ENCODE data around the gene IL22RA2.

IL22RA2 gene

GRCh38 chr6:137193256-137194070, 20.0 kb upstream of the IL22RA2 start:
- DNase-seq = no peak

DNA sequence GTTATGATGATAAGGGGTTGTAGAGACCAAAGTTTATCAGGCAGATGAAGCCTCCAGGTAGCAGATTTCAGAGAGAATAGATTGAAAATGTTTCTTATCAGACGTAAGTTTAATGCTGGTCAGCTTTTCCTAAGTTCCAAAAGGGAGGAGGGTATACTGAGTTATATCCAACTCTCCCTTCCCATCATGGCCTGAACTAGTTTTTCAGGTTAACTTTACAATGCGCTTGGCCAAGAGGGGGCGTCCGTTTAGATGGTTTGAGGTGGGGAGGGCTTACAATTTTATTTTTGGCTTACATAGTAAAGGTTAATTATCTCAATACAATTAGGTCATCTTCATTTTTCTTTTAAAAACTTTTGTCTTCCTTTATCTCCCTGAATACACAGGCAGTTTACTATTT, 19.4 kb upstream of the IL22RA2 start:
- no peak for DNase-seq

DNA sequence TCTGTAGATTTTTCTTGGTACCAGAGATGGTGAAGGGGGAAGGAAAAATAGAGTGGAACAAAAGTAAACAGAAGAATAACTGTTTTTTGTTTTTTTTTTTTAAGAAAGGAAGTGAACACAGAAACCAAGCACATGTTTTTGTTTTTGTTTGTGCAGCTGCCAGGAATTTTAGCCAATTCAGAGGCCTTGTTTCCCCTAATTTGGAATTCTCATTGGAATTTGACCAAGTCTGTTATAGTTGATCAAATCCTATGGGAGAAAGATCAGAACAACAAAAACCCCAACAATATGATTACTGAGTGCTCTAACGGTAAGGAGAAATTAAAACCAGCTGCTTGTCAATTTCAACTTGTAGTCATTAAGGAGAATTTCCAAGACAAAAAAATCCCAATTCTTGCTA, 18.2 kb upstream of the IL22RA2 start:
- DNase-seq = no peak

- DNase-seq = no peak
Observed at GRCh38 chr6:137191236-137191635, 17.8 kb upstream of the IL22RA2 start.

DNA sequence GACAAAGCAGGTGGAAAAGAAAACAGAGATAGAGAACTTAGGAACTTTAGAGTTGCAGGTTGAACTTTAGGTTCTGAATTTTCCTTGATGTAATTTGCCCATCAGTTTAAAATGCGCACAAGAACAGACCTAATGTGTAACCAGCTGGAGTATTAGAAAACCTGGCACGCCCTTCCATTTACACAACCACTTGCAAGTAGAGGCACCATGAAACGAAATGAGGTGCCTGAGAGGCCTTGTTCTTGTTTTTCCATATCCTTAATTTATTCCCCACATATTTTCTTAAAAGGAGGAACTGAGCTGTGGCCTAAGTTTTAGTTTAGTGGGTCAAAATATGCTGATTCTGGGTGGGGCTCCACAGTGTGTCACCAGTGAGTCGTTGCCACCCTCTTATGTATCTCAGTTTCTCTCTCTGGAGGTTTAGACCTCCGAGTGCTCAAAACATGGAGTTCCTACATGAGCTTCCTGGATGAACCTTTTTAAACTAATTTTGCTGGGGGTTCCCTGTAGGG, 17.2 kb upstream of the IL22RA2 start:
- no peak for DNase-seq

GRCh38 chr6:137188855-137189254, 15.4 kb upstream of the IL22RA2 start:
- DNase-seq = no peak

DNA sequence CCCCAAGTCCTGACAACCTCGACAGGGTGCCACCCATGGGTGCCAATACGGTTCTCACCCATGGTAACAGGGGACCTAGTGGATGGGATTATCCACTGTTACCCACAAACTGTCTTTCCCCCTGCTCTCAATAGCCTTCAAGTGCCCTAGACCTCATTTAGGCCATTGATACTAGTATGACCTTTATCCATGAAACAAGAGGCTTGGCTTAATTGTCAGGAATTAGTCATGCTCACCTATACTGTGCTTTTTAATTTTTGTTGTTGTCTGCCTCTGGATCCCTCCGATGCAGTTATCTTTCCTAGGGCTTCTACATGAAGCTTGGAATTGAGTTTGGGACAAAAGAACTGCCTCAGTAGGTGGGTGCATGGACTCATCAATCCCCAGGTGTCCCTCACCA, 11.8 kb upstream of the IL22RA2 start:
- DNase-seq = no peak

GRCh38 chr6:137182654-137183073, 9.2 kb upstream of the IL22RA2 start:
- DNase-seq = no peak

DNA sequence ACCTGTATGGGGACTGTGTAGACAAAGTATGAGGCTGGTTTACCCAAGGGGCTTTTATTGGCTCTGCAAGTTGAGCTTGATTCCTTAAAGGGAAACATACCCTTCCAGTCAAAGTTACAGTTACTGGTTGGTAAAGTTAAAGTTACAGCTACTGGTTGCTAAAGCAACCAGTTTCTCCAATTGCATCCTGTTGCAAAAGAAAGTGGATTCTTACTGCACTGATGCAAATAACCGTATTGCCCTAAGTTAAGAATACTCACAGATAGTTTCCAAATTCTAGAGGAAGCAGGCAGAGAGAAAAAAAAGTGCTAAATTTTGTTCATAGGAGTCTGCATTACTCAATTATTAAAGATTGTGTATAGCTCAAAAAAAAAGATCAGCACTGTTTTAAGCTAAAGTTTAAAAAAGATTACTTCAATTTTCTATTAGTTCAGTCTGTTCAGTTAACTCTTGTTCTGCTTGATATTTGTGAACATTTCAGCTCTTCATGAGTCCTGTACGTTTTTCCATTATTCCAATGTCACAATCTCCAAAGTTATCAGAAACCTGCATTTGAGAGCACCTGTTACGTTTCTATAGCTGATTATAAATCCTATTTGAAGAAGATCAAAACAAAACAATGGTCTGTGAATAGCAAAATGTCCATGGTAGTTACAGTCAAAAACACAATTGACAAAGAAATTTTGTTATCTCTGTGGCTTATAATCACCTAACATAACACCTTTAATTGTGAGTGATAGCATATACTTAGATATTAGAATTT, 8.6 kb upstream of the IL22RA2 start:
- no peak for DNase-seq

- no peak for DNase-seq
Observed at GRCh38 chr6:137177611-137178010, 4.2 kb upstream of the IL22RA2 start.

- DNase-seq = no peak
Observed at GRCh38 chr6:137176729-137177128, 3.3 kb upstream of the IL22RA2 start.

DNA sequence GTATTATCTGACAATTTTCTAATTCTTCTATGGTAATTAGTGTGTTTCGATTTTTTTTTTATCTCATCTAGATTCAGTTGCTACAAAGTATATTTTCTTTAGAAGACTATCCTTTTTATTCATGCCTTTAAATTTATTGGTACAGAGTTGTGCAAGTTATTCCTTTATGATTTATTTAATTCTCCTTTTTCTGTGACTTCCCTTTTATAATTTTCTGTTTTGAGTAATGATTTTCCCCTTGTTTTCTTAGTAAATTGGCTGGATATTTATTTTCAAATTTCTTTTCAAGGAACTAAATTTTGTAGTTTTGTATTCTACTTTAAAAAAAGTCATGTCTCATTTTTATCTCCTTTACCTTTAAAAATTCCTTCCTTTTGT, 2.4 kb upstream of the IL22RA2 start:
- no peak for DNase-seq

- DNase-seq = no peak
Observed at GRCh38 chr6:137175157-137175867, 1.9 kb upstream of the IL22RA2 start.

DNA sequence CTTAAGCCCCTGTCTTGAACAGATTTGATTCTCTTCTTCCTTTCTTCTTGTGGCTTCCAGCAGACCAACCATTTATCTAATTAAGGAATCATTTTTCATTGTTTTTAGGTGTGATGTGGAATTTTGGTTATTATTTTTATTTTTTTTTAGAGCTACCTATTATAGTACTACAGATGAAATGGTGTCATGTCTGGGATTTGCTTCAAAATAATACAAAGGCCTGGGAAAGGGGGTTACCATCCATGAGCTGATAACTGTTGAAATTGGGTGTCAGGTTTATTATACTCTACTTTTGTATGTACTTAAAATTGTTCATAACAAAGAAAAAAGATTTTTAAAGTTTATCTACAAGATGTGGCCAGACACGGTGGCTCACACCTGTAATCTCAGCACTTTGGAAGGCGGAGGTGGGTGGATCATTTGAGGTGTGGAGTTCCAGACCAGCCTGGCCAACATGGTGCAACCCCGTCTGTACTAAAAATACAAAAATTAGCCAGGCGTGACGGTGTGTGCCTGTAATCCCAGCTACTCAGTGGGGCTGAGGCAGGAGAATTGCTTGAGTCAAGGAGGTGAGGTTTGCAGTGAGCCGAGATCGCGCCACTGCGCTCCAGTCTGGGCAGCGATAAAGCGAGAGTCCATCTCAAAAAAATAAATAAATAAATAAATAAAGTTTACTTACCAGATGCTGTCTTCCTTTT, 561 bp downstream of the IL22RA2 start:
- no peak for DNase-seq

DNA sequence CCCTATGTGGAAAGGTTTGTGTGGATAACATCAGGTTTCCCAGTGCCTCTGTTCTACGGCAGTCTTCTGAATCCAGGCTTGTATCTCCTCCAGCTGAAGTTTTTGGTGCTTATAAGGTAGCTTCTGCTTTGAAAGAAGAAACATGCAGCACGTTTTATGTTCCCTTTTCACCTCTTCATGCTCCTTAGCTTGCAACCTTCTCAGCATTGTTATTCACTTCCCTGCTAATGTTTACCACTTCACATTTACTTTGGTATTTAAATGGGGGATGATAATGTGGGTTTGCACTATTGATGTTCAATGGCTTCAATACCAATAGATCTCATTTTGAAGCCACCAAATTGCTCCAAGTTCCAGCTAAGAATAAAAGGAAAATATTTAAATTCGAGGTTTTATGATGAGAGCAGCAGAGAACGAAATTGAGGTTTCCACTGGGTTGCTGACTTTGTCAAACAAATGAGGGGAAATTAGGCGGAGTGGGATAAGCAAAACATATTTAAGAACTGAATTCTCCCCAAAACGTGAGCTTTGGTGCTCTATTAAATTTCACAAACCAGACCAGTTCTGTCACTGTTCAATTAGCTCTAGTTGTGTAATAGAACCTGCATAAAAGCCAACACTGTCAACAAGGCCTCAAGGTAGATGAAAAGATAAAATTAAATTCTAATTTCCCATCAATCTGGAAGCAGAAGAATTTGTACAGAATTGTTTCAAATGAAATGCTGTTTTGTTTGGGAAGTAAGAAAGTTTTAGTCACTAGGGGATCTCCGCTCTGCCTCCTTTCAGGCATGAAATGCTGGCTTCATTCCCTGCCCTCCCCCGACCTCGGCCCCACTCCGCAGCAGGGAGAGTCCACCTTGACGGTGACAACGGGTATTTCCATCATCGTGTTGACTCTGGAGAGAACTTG, 1.4 kb downstream of the IL22RA2 start:
- DNase-seq = no peak

DNA sequence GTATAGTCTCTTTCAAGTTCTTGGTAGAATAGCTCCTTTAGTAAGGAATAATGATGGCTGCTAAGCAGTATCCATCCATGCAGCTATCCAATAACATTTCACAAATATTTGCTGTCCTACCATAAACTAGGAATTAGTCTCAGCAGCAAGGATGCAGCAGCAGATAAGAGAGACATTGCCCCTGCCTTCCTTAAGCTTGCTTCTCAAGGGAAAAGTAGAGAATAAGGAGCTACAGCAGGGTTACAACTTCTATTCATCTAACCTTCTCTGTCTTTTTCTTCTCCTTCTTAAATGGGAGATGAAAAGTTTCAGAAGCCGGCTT, 2.4 kb downstream of the IL22RA2 start:
- no peak for DNase-seq

DNA sequence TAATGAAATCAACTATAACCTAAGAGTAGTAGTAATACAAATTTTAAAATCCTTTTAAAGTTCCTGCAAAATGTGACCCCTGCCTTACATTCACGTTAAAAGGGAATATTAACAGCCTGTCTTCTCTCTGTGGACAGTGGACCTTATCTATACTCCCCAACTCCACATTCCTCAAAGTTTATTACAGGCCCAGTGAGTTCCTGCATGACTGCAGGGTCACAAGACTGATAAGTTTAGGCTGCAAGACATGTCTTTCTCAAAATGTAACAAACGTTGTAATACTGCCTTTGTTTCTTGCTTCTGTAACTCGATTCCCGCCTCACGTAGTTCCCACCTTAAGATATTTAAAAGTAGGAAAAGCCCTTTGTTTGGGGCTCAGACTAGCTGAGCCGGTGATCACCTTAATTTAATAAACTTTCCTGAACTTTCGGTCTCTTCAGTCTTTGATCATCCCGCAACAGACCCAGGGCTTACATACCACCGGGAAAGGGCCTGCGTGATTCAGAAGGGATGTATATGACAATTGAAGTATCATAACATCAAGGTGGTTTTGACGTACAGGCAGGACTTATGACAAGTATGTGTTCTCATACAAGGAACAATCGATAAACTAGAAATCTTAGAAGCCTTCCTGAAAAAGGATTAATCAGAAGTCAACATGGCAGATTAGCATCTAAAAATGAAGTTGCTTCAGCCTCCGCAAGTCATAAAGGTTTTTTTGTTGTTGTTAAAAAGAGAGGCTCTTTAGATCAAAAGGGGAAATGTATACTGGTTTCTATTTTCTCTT, 3.0 kb downstream of the IL22RA2 start:
- no peak for DNase-seq

DNA sequence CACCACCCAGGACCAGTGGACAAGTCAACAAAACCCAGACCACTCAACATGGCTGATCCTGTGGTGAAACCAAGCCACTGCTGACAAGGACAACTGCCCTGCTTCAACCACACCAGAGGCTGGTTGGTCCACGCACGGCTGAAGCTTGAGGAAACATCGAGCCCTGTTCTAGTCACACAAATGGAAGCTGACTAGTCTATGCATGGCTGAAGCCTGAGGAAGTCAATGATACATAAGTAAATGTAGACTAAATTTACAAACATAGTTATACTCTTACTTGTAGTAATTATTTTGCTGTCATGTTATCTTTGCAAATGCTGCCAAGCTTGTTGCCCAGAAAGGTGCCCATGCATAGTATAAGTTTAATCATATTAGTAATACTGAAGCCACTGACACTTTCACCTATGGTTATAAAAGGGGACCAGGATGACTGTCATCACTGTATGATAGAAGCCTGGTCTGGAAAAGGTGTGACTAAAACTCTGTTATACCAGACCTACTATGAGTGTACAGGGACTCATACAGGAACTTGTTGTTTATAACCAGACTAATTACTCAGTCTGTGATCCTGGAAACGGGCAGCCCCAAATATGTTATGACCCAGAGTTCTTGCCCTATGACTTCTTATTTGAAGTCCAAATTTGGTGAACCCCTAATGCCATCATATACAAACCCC, 5.6 kb downstream of the IL22RA2 start:
- no peak for DNase-seq

GRCh38 chr6:137166247-137167098, 7.0 kb downstream of the IL22RA2 start:
- DNase-seq = no peak
